Stimulated activated CD4-positive, alpha-beta T cell treated with anti-CD3 and anti-CD28 coated beads, Interleukin-15, amount 100 ng/mL, for 24 hours (primary cell): Measurements from ENCODE around the gene CHCHD6.

Experiments used
- DNase-seq: peaks from one replicate; pipeline ENCODE4 v3.0.0-alpha.2; 2020

Gene CHCHD6

DNA sequence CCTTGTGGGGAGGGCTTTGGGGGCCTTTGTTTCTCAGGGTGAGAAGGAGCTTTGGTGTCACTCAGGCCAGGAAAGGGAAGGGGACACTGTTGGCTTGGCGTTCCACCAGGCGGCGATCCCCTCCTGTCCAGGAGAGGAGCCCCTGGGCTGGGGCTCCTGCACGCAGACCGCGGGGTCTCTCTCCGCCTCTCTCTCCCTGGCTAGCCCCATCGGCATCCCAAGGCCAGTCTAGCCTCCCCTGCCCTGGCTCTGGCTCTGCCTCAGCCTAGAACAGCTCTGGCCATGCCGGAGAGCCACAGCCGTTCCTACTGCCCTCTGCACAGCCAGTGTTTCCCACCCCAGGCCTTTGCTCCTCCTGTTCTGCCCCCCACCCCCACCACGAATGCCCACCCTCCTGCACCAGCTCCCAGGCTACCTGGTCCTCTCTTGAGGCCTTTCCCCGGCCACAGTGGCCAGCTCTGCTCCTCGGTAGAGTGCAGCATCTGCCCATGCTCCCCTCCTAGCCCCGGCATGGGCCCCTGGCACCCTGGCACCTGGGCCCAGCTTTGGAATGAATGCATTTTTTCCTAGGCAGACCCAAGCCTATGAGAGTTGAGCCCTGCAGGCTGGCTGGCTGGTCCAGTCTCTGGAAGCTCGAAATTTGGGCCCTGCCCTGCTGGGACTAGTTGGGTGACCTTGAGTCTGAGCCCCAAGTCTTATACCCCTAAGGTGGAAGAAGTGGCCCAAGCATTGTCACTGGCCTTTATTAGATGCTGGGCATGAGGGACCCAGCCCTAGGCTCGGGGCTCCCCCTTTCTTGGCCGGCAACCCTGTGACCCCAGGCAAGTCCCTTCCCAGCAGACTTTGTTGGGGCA lies 281.3 kb downstream of the CHCHD6 start:
- DNase-seq = no peak

DNA sequence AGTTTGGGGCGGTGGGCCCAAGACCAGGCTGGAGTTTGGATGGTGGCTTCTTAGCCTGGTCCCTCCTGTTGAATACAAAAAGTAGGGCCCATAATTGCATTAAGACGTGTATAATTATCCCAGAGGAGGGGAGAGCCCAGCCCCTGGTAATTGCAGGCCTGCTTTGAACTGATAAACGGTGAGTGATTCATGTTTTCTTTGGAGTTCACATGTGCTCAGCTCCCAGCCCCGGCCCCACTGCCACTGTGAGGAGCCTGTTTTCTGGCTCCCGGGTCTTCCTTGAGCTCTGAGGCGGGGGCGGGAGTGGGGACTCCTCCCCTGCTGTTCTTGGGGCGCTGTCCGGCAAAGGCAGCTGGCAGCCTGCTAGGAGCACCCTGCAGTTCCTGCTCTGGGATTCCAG lies 282.0 kb downstream of the CHCHD6 start:
- DNase-seq = no peak

DNA sequence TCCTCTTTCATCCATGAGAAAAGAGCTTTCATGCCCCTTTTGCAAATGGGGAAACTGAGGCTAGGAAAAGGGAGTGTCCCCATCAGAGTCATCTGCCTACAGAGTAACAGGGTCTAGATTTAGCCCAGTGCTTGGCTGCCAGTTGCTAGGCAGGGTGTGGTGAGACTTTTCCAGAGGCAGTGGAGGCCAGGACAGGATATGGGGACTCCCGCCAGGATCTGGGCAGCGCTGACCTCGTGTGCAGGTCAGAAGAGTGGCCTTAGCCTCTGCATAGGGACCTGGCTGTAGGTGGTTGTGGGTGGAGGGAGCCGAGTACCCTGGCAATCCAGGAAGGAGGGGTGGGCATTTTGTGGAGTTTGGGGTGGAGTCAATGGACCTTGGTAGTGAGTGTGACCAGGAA lies 283.1 kb downstream of the CHCHD6 start:
- DNase-seq = no peak

DNA sequence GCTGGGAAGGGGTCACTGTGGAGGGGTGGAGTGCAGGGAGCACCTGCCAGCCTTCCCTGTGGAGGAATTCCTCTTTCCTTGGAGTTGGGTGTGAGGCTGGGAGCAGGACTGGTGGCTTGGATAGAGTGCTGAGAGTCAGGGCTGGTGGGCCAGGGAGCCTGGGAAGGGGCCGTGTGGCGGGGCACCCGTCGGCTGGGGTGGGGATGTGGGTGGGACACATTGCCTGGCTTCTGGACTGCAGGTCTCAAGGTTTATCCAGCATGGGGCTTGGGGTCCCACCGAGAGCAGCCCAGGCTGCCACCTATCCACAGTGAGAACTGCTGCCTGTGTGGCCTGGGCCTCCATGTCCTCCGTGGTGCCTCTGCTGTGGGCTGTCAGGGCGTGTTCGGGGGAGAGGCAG lies 283.6 kb downstream of the CHCHD6 start:
- DNase-seq = no peak

DNA sequence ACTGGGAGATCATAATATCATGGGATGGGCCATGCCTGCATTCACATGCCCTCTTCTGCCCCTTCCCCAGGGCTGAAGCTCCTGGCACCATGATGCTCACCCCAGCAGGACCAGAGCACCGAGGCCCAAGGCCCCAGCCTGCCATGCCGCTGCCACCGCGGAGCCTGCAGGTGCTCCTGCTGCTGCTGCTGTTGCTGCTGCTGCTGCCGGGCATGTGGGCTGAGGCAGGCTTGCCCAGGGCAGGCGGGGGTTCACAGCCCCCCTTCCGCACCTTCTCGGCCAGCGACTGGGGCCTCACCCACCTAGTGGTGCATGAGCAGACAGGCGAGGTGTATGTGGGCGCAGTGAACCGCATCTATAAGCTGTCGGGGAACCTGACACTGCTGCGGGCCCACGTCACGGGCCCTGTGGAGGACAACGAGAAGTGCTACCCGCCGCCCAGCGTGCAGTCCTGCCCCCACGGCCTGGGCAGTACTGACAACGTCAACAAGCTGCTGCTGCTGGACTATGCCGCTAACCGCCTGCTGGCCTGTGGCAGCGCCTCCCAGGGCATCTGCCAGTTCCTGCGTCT lies 284.5 kb downstream of the CHCHD6 start:
- DNase-seq = no peak

DNA sequence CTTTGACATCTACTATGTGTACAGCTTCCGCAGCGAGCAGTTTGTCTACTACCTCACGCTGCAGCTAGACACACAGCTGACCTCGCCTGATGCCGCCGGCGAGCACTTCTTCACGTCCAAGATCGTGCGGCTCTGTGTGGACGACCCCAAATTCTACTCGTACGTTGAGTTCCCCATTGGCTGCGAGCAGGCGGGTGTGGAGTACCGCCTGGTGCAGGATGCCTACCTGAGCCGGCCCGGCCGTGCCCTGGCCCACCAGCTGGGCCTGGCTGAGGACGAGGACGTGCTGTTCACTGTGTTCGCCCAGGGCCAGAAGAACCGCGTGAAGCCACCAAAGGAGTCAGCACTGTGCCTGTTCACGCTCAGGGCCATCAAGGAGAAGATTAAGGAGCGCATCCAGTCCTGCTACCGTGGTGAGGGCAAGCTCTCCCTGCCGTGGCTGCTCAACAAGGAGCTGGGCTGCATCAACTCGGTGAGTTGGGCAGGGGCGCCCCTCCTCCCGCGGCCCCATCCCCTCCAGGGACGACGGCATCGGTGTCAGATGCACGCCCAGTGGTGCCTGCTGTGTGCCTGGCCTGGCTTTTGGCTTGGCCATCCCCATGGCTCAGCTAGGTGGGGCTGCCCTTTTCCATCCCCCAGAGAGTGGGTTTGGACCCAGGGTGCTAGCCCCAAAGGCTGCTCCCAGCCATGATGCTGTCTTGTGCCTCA lies 285.4 kb downstream of the CHCHD6 start:
- DNase-seq = no peak

DNA sequence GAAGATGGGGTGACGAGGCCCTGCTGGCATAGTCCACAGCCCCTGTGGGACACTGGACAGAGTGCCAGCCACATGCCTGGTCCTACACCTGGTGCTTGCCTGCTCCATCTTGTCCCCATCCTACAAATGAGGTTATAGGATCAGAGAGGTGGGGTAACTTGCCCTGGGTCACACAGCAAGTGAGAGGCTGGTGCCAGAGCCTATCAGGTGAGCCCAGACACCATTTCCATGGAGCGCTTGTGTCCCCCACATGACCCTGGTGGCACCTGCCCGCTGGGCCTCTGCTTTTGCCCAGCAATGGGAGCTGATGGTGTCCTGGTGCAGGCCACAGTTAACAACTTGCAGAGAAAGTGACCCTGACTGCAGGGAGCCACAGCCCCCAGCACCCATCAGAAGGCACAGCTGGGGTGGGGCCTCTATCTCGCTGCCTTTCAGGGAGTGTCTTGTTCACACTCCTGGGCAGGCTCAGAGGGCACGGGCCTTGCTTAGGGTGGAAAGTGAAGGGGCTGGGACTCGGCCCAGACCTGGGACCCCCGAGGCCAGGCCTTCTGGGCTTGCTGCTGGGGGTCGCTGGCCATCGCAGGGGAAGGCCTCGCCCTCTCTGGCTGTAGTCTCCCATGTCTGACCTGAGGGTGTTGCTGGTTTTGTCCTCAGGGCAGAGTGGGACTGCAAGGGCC lies 286.1 kb downstream of the CHCHD6 start:
- DNase-seq = no peak

DNA sequence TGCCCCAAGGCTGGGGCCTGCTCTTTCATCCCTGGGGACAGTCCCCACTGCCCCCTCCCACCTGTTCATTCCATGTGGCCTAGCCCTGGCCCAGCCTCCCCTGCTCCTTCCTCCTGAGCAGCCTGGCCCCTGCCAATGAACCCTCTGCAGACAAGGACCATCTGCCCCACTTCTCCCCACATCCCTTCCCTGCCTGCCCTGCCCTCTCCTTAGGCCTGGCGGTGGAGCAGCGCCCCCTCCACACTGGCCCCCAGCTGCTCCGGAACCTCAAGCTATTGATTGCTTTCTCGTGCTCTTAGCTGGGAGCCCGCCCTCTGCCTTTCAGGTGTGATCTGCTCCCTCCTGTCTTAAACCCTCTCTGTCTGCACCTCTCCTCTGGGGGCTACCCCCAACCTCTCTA lies 286.9 kb downstream of the CHCHD6 start:
- no peak for DNase-seq

DNA sequence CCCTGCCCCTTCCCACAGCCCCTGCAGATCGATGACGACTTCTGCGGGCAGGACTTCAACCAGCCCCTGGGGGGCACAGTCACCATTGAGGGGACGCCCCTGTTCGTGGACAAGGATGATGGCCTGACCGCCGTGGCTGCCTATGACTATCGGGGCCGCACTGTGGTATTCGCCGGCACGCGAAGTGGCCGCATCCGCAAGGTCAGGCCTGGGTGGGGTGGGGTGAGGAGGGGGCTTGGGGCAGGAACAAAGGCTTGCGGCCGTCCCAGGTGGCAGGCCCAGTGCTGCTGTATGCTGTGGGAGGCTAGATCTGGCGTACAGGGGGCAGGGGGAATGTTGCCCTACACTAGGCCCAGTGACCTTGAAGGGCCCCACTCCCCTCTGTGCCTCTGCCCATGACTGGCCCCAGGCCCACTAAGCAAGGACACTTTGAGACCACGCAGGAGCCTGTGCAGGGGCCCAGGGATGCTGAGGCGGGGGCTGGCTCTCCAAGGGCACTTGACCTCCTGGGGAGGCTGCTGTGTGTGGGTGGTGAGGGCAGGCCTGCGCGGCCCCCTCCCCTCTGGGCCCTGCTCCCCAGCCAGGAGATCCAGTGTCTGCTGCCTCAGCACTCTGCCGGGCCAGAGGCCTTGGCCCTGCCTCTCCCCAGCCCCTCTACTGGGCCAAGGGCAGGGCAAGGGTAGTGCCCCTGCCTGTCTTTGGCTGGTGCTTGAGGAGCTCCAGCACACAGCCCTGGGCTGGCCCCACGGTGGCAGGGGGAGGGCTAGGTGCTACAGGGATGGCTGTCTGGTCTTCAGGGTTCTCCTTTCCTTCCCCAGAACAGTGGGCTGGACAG lies 287.5 kb downstream of the CHCHD6 start:
- no peak for DNase-seq

DNA sequence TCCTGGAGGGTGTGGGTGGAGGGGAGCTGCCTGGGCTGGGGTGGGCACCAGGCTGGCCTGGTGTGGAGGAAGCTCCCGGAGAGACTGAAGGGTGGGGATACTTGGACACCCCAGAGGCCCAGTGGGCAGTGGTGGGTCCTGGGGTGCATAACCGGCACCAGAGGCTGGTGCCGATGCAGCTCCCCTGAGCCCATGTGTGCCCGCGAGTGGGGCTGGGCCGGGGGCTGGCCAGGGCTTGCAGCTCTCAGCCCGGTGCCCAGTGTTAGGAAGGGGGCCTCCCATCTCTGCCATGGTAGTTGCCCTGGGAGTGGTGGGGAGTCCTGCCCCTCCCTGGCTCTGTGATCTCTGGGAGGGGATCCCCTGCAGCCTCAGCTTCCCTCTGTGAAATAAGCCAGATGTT lies 288.2 kb downstream of the CHCHD6 start:
- DNase-seq = no peak

DNA sequence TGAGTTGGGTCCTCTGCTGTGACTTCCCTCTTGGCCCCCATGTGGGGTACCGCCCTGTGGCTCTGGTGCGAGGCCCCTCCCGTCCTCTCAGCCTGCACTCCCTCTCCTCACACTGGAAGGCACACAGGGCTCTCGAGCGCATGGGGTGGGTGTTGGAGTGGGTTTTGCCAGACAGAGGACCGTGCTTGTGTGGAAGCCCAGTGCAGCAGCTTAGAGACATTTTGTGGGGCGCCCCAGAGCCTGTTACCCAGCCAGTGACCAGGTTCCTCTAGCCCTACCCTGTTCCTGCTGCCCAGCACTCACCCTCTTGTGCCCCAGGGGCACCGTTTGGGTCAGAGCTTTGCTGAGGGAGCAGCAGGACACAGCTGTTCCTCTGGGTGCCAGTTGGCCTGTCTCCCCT lies 288.7 kb downstream of the CHCHD6 start:
- DNase-seq = no peak

DNA sequence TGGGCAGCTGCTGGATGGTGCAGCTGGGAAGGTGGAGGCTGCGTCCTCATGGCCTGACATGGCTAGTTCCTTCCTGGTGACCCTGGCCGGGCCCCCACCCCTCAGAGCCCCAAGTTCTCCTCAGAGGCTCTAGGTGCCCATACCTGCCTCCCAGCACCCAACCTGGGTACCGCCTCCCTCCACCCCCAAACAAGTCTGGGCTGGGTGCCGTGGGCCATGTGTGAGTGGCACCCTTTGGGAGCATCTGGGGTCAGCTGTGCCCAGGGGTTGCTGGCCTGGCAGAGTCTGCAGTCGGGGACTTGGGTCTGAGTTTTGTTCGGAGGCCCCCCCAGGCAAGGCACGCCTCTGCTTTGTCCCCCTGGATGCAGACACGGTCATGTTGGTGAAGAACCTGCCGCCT lies 289.4 kb downstream of the CHCHD6 start:
- DNase-seq = no peak

DNA sequence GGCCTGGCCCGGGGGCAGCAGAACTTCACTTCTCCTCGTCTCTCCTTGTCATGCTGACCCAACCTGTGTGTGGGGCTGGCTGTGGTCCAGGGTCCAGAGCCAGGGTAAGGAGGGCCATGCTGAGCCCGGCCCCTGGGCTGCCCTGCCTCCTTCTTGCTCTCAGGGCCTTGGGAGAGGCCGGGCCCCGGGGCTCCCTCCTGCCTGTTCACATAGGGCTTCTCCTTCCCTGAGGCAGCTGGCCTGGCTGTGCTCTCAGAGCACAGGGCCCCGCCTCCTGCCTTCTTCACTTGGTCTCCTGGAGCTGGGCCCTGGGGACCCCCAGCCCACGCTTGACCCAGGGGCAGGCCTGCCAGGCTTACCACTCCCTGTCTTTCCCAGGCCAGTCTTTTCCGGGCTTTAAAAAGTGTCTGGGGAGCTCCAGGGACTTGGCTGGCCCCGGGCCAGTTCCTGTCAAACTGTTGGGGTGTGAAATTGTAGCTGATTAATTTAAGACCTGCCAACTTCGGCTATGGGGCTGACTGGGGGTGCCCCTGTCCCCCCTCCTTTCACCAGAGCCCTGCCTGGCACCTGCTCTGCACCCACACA lies 290.7 kb downstream of the CHCHD6 start:
- DNase-seq = no peak

DNA sequence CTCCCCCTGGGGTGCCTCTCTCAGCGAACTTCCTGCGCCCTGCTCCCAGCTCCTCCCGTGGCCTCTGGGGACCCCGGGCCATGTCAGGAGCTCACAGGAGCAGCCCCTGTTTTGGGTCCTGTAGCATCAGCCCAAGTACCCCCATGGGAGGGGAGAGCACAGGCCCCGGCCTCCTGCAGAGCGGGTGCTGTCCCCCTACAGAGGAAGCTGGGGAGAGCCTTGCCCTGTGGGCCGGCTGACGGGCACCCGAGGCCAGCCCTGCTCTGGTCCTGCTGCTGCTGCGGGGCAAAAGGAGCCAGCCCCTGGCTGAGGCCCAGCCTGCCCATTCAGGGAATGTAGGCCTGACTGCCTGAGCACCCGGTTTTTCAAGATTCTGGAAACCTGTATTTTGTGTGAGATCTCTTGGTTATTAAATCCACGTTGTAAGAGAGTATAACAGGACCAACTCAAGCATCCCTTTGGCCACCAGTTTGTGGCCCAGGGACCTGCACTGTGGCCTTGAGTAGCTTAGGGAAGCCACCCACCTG lies 291.3 kb downstream of the CHCHD6 start:
- no peak for DNase-seq

DNA sequence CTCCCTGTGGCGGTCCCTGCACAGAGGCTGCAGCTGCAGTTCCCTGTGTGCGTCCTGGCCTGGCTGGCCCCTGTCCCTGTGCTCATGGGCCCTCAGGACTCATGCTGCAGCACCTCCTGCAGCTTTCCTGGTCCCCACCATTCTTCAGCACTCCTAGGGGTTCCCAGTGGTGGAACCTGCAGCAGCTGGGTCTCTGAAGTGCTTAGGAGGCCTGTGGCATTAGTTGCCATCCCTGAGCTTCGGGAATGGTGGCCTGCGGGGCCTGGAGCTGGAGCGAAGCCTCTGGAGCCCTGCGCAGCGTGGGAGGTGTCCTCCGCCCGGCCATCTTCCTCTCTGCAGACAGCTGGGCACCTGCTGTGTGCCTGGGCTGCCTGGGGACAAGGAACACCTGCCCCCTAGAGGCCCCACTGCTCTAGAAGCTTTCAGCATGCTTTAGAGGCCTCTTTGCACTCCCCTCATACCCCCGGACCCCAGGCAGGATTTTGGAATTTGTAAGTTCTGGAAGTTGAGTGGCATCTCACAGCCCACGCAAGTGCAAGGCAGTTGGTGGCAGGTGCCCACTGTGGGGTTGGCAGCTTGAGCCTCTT lies 292.0 kb downstream of the CHCHD6 start:
- DNase-seq = no peak

DNA sequence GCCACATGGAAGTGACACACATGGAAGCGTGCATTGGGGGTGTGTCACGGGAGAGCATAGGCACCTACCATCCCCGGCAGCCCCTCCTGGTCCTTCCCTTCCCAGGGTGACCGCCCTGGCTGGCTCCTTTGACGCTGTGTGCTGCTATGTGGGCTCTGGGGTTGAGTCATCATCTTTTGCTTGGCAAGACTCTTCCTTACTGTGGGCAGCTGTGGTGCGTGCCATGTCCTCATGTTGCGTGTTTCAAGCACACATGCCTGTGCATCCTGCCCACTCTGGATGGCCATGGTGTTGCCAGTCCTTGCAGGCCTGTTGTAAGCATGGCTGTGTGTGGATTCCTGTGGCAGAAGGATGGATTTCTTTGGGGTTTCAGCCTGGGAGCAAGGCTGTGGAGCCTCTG lies 292.9 kb downstream of the CHCHD6 start:
- DNase-seq = no peak

DNA sequence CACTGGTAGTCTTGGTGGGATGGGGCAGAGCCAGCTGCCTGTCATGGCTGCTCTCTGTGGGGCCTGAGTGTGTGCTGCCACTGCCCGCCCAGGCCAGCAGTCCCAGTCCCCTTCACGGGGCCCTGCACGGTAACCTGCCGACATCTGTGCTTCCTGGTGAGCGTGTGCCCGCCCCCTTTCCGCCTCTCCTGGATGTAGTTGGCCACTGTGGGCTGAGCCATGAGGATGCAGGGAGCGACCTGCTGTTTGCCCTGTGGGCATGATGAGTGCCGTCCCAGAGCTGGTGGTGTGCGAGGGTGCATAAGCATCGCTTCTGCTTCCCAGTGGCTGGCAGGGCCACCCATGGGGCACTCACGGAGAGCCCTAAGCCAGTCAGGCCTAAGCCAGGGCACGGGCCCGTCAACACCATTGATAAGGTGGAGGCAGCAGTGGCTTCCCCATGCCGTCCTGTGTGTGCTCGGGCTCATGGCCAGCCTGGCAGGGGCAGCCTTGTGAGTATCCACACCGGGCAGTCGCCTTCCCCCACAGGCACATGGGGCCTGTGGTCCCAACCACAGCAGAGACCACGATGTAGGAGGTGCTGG lies 293.5 kb downstream of the CHCHD6 start:
- no peak for DNase-seq

DNA sequence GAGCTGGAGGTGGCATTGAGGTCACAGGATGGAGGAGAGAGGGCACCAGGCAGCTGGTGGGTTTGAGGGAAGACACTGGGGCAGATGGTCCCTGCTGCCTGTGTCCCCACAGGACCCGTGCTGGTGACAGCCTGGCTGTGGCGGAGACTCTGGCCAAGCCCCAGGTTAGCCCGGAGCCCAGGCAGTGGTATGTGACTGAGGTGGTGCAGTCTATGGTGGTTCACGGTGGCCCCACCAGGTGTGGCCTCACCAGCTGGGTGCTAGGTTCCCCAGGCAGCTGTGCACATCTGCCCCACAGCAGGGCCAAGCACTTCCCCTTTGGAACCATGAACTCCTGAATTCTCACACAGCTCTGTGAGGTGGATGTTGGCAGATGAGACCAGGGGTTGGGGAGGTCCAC lies 294.3 kb downstream of the CHCHD6 start:
- no peak for DNase-seq

DNA sequence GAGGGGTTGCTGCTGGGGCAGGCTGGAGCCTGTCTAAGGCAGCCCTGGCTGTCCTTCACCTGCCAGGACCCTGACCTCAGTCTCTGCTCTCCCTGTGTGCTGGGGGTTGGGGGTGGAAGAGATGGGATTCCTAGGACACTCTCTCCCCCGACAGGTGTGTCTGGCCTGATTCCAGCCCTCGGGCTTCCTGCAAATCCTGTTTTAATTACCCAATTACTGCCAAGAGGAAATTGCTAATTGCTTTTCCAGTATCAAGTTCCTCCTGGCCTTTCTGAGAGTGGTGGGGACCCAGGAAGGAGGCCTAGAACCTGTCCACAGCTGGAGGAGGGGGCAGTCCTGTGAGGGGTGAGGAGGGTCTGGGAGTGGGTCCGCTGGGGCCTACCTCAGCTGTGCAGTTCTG lies 294.7 kb downstream of the CHCHD6 start:
- DNase-seq = no peak

DNA sequence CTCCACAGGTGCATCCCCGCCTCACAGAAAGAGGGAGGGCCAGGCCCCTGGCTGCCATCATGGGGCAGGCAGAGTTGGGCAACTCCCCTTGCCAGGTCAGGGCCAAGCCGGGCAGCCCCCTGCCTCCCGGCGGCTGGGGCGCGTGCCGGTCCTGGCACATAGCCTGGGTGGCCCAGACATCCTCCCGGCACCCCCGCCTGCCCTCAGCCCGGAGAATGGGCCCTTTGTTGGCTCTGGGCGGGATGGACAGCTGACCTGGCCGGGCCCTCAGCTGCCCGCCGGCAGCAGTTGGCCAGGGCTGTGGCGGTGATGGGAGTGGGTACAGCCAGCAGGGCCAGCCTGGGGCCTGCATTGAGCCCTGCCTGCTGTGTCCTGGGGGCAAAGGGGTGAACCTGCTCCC lies 295.3 kb downstream of the CHCHD6 start:
- DNase-seq = no peak

DNA sequence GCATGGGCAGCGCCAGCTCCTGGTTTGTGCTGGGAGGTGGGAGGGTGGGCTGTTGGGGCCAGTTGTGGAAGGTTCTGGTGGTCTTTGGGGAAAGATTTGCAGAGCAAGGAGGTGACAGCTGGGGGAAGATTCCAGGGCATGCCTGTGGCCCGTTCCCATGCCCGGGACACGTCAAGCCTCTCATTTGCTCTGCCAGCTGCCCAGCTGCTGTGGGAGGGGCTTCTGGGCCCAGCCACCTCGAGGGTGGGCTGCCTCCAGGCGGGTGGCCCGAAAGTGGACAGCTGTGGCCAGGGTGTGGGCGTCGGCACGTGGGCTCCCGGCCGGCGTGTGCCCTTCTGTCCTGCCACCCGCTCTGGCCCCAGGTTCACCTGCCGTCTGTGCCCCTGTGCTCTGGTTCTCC lies 296.1 kb downstream of the CHCHD6 start:
- no peak for DNase-seq
